ENCODE measurements around the gene POLR1D.
"Not testable (repeated sequence)": the region's sequence is repeated elsewhere in the genome, so short reads cannot be mapped to it uniquely, and the experiment has no call there.

The POLR1D gene

GRCh38 chr13:27622102-27622820 is 569 bp downstream of the POLR1D start:
- Mint-ChIP-seq H3K27me3 (no peaks in the 10 kb centered on the region), H3K9me3 (no peaks in the 10 kb centered on the region), H3K4me1 (peaks cover 47% of the 10 kb centered on the region), H3K27ac (peak overlapping the region; percentile 94), H3K36me3 (peaks cover 21% of the 10 kb centered on the region), H3K4me3 (peak overlapping the region; percentile 86)
- no peak for ATAC-seq (ENCODE audit: low read depth)
- no peak for DNase-seq (ENCODE audit: low spot score in 2 of 2)

- H3K9me3 Mint-ChIP-seq = no peaks in the 10 kb centered on the region
These were observed 1.2 kb downstream of the POLR1D start for GRCh38 chr13:27622881-27623280.

GRCh38 chr13:27624071-27624470 is 2.4 kb downstream of the POLR1D start:
- DNase-seq (ENCODE audit: low spot score in 2 of 2) (no peak), ATAC-seq (ENCODE audit: low read depth) (no peak)
- H3K4me1 Mint-ChIP-seq = peaks cover 47% of the 10 kb centered on the region
- H3K36me3 Mint-ChIP-seq = peaks cover 28% of the 10 kb centered on the region
- no peaks in the 10 kb centered on the region for H3K27me3 Mint-ChIP-seq
- H3K4me3 Mint-ChIP-seq = no peak overlapping the region
- no peak overlapping the region for H3K27ac Mint-ChIP-seq
- no peaks in the 10 kb centered on the region for H3K9me3 Mint-ChIP-seq

More at GRCh38 chr13:27622881-27623280, 1.2 kb downstream of the POLR1D start:
- ATAC-seq (ENCODE audit: low read depth) = no peak
- no peak overlapping the region for H3K4me3 Mint-ChIP-seq
- H3K4me1 Mint-ChIP-seq = peaks cover 48% of the 10 kb centered on the region
- peaks cover 23% of the 10 kb centered on the region for H3K36me3 Mint-ChIP-seq
- H3K27me3 Mint-ChIP-seq = no peaks in the 10 kb centered on the region
- no peak for DNase-seq (ENCODE audit: low spot score in 2 of 2)
- H3K27ac Mint-ChIP-seq = no peak overlapping the region

GRCh38 chr13:27625839-27626238 is 4.1 kb downstream of the POLR1D start:
- peaks cover 31% of the 10 kb centered on the region for H3K36me3 Mint-ChIP-seq
- no peak overlapping the region for H3K4me3 Mint-ChIP-seq
- H3K4me1 Mint-ChIP-seq = peaks cover 49% of the 10 kb centered on the region
- ATAC-seq (ENCODE audit: low read depth) (no peak), DNase-seq (ENCODE audit: low spot score in 2 of 2) (no peak)
- H3K27ac Mint-ChIP-seq = no peak overlapping the region
- H3K9me3 Mint-ChIP-seq = no peaks in the 10 kb centered on the region
- no peaks in the 10 kb centered on the region for H3K27me3 Mint-ChIP-seq

- H3K4me3 Mint-ChIP-seq = no peak overlapping the region
- no peaks in the 10 kb centered on the region for H3K27me3 Mint-ChIP-seq
- ATAC-seq (ENCODE audit: low read depth) = no peak
- peak overlapping the region; percentile 67 for H3K27ac Mint-ChIP-seq
- H3K9me3 Mint-ChIP-seq = no peaks in the 10 kb centered on the region
- no peak for DNase-seq (ENCODE audit: low spot score in 2 of 2)
- peaks cover 43% of the 10 kb centered on the region for H3K36me3 Mint-ChIP-seq
- peaks cover 53% of the 10 kb centered on the region for H3K4me1 Mint-ChIP-seq
These were observed 5.7 kb downstream of the POLR1D start for GRCh38 chr13:27627380-27627779.

GRCh38 chr13:27628081-27628480 is 6.4 kb downstream of the POLR1D start:
- ATAC-seq (ENCODE audit: low read depth) (no peak), DNase-seq (ENCODE audit: low spot score in 2 of 2) (no peak)
- Mint-ChIP-seq H3K36me3 (peaks cover 45% of the 10 kb centered on the region), H3K4me3 (no peak overlapping the region), H3K9me3 (no peaks in the 10 kb centered on the region), H3K27me3 (no peaks in the 10 kb centered on the region), H3K4me1 (peaks cover 51% of the 10 kb centered on the region), H3K27ac (peak overlapping the region; percentile 67)

- not testable (repeated sequence) for H3K4me3 Mint-ChIP-seq; DNase-seq (ENCODE audit: low spot score in 2 of 2); H3K27me3 Mint-ChIP-seq; H3K9me3 Mint-ChIP-seq; ATAC-seq (ENCODE audit: low read depth); H3K27ac Mint-ChIP-seq
- Mint-ChIP-seq H3K36me3 (peaks cover 40% of the 10 kb centered on the region), H3K4me1 (peaks cover 46% of the 10 kb centered on the region)
These were observed 7.1 kb downstream of the POLR1D start for GRCh38 chr13:27628766-27629165.

- DNase-seq (ENCODE audit: low spot score in 2 of 2) (no peak), ATAC-seq (ENCODE audit: low read depth) (no peak)
- Mint-ChIP-seq H3K36me3 (peaks cover 33% of the 10 kb centered on the region), H3K27me3 (no peaks in the 10 kb centered on the region), H3K27ac (peak overlapping the region; percentile 55), H3K9me3 (no peaks in the 10 kb centered on the region), H3K4me1 (peaks cover 35% of the 10 kb centered on the region), H3K4me3 (no peak overlapping the region)
These were observed 9.5 kb downstream of the POLR1D start for GRCh38 chr13:27631156-27631555.

- Mint-ChIP-seq H3K27ac (peak overlapping the region; percentile 55), H3K4me1 (peaks cover 33% of the 10 kb centered on the region), H3K27me3 (no peaks in the 10 kb centered on the region), H3K36me3 (peaks cover 33% of the 10 kb centered on the region), H3K4me3 (no peak overlapping the region), H3K9me3 (no peaks in the 10 kb centered on the region)
- no peak for DNase-seq (ENCODE audit: low spot score in 2 of 2)
- no peak for ATAC-seq (ENCODE audit: low read depth)
These were observed 10.0 kb downstream of the POLR1D start for GRCh38 chr13:27631665-27632064.

- H3K9me3 Mint-ChIP-seq = no peaks in the 10 kb centered on the region
- no peaks in the 10 kb centered on the region for H3K27me3 Mint-ChIP-seq
- DNase-seq (ENCODE audit: low spot score in 2 of 2) (no peak), ATAC-seq (ENCODE audit: low read depth) (no peak)
- H3K27ac Mint-ChIP-seq = peak overlapping the region; percentile 55
- H3K36me3 Mint-ChIP-seq = peaks cover 29% of the 10 kb centered on the region
- no peak overlapping the region for H3K4me3 Mint-ChIP-seq
- peaks cover 32% of the 10 kb centered on the region for H3K4me1 Mint-ChIP-seq
These were observed 10.5 kb downstream of the POLR1D start for GRCh38 chr13:27632214-27632613.

GRCh38 chr13:27632648-27633047 is 11.0 kb downstream of the POLR1D start:
- Mint-ChIP-seq H3K9me3 (no peaks in the 10 kb centered on the region), H3K36me3 (peaks cover 27% of the 10 kb centered on the region), H3K27me3 (no peaks in the 10 kb centered on the region), H3K4me1 (peaks cover 29% of the 10 kb centered on the region), H3K27ac (no peak overlapping the region), H3K4me3 (no peak overlapping the region)
- DNase-seq (ENCODE audit: low spot score in 2 of 2) (no peak), ATAC-seq (ENCODE audit: low read depth) (no peak)

- Mint-ChIP-seq H3K9me3 (no peaks in the 10 kb centered on the region), H3K4me3 (no peak overlapping the region), H3K4me1 (peaks cover 22% of the 10 kb centered on the region), H3K27ac (peak overlapping the region; percentile 69), H3K27me3 (no peaks in the 10 kb centered on the region), H3K36me3 (peaks cover 24% of the 10 kb centered on the region)
- DNase-seq (ENCODE audit: low spot score in 2 of 2) (no peak), ATAC-seq (ENCODE audit: low read depth) (no peak)
These were observed 12.5 kb downstream of the POLR1D start for GRCh38 chr13:27634231-27634630.

GRCh38 chr13:27634791-27635190 is 13.1 kb downstream of the POLR1D start:
- Mint-ChIP-seq H3K36me3 (peaks cover 24% of the 10 kb centered on the region), H3K27ac (peak overlapping the region; percentile 38), H3K9me3 (no peaks in the 10 kb centered on the region), H3K4me1 (peaks cover 22% of the 10 kb centered on the region), H3K4me3 (no peak overlapping the region), H3K27me3 (no peaks in the 10 kb centered on the region)
- DNase-seq (ENCODE audit: low spot score in 2 of 2) (no peak), ATAC-seq (ENCODE audit: low read depth) (no peak)

- no peak overlapping the region for H3K27ac Mint-ChIP-seq
- H3K4me3 Mint-ChIP-seq = no peak overlapping the region
- peaks cover 25% of the 10 kb centered on the region for H3K36me3 Mint-ChIP-seq
- DNase-seq (ENCODE audit: low spot score in 2 of 2) (no peak), ATAC-seq (ENCODE audit: low read depth) (peak; percentile 47)
- H3K27me3 Mint-ChIP-seq = no peaks in the 10 kb centered on the region
- peaks cover 22% of the 10 kb centered on the region for H3K4me1 Mint-ChIP-seq
- H3K9me3 Mint-ChIP-seq = no peaks in the 10 kb centered on the region
These were observed 13.6 kb downstream of the POLR1D start for GRCh38 chr13:27635266-27635665.
